AG04450 (cell line): ENCODE data around the gene GET3. TPM values are rescaled to one million over a fixed set of nuclear protein-coding genes. Genes with fewer than 3 reads are reported as not detected.

Source experiments
- CTCF ChIA-PET: fragments of 300-600, 350-600 bp; formaldehyde crosslinking; extraction: SDS; loops from one replicate; lab custom pipeline; 2022; ENCODE audit warnings: antibody characterized with exemption, inconsistent platforms; lab: Charles Lee
- POLR2A ChIA-PET: fragments of 350-600 bp; formaldehyde crosslinking; extraction: SDS; loops from one replicate; lab custom pipeline; 2021; ENCODE audit warnings: antibody characterized with exemption, inconsistent platforms; lab: Yijun Ruan, JAX
- DNase-seq: peaks from one replicate; pipeline ENCODE4 v3.0.0-alpha.2; 2011; ENCODE audit warnings: low read depth, low spot score
- H3K27ac ChIP-seq: one replicate; pipeline ENCODE4 v1.5.1; 2012; ENCODE audit warnings: low read depth, low read length, control low read depth
- H3K27me3 ChIP-seq: one replicate; pipeline ENCODE4 v1.6.0; 2012; ENCODE audit warnings: low read length; ENCODE audit not compliant: control insufficient read depth, insufficient read depth
- H3K4me3 ChIP-seq: 2 replicates; pipeline ENCODE4 v1.5.1; 2011; ENCODE audit warnings: mild to moderate bottlenecking, low read depth, low read length, control low read depth
- H3K9me3 ChIP-seq: 2 replicates; pipeline ENCODE4 v1.5.1; 2012; ENCODE audit warnings: low read length; ENCODE audit not compliant: control insufficient read depth, insufficient read depth
- polyA plus RNA-seq: library from polyadenylated mRNA; depleted of rRNA; stranded (reverse); fragments of >200 nt; gene quantifications from 2 replicates; pipeline ENCODE4 v1.2.3, GENCODE V29; 2011
- TF ChIP-seq, protein P1 (sequence below): IDR thresholded peaks from 2 replicates; pipeline ENCODE4 v1.5.1; 2011; ENCODE audit warnings: low read depth, low read length, control low read depth, inconsistent platforms

The GET3 gene
- polyA plus RNA-seq, 1 experiment = 114 TPM

DNA sequence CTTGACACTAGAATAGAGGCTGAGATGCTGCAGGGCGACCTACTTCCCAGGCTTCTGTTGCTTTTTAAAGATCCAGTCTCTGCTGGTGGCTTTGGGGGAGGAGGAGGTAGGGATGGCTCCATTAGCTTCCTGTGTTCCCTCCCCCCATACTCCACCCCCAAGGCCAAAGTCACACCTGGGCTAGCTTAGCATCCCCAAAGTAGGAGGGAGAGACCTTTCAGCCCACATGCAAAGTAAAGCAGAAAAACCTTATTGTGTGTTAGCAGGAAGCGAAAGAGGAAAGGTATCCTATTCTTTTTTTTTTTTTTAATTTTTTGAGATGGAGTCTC is 10.3 kb upstream of the GET3 start:
- CTCF ChIA-PET = interaction anchor here (0.7 to 1.5 kb wide), 3 partner anchors 34 to 50 kb away, joined by 3 to 5 read pairs (median 4); no protein-coding TSS in a partner anchor
- POLR2A ChIA-PET = interaction anchor here (0.7 kb wide), 1 partner anchor 42 kb away, joined by 4 read pairs; no protein-coding TSS in a partner anchor

DNA sequence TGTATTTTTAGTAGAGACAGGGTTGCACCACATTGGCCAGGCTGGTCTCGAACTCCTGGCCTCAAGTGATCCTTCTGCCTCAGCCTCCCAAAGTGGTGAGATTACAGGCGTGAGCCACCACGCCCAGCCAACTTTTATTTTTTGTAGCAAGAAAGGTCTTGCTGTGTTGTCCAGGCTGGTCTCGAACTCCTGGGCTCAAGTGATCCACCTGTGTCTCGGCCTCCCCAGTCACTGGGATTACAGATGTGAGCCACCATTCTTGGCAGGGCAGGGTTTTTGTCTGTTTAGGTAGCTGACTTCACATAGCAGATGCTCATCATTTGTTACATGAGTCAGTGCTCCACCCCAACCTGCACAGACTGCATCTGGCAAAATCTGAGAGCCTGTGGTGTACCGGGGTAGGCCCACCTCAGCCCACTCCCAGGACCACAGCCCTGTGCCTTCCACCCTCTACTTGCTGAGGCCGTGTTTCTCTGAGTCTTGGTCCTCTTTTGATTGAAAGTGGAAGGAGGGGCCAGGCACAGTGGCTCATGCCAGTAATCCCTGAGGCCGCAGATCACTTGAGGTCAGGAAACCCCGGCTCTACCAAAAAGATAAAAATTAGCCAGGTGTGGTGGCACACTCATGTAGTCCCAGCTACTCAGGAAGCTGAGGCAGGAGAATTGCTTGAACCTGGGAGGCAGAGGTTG is 9.4 kb upstream of the GET3 start:
- DNase-seq = no peak
- POLR2A ChIA-PET = no interaction called here
- no peak overlapping the region for H3K4me3 ChIP-seq
- no peaks in the 10 kb centered on the region for H3K9me3 ChIP-seq
- no peak overlapping the region for H3K27ac ChIP-seq
- H3K27me3 ChIP-seq = no peaks in the 10 kb centered on the region
- TF ChIP-seq, protein P1, sequence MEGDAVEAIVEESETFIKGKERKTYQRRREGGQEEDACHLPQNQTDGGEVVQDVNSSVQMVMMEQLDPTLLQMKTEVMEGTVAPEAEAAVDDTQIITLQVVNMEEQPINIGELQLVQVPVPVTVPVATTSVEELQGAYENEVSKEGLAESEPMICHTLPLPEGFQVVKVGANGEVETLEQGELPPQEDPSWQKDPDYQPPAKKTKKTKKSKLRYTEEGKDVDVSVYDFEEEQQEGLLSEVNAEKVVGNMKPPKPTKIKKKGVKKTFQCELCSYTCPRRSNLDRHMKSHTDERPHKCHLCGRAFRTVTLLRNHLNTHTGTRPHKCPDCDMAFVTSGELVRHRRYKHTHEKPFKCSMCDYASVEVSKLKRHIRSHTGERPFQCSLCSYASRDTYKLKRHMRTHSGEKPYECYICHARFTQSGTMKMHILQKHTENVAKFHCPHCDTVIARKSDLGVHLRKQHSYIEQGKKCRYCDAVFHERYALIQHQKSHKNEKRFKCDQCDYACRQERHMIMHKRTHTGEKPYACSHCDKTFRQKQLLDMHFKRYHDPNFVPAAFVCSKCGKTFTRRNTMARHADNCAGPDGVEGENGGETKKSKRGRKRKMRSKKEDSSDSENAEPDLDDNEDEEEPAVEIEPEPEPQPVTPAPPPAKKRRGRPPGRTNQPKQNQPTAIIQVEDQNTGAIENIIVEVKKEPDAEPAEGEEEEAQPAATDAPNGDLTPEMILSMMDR = no peak
- CTCF ChIA-PET = interaction anchor here (0.7 to 1.5 kb wide), 2 partner anchors 39 to 51 kb away, joined by 3 to 4 read pairs; no protein-coding TSS in a partner anchor

More for the DNA sequence above, 10.3 kb upstream of the GET3 start:
- Histone ChIP-seq H3K27me3 (no peaks in the 10 kb centered on the region), H3K9me3 (no peaks in the 10 kb centered on the region; the same call in 1 of the 2 replicates), H3K27ac (no peak overlapping the region), H3K4me3 (no peak overlapping the region)
- TF ChIP-seq, protein P1 = no peak
- no peak for DNase-seq

DNA sequence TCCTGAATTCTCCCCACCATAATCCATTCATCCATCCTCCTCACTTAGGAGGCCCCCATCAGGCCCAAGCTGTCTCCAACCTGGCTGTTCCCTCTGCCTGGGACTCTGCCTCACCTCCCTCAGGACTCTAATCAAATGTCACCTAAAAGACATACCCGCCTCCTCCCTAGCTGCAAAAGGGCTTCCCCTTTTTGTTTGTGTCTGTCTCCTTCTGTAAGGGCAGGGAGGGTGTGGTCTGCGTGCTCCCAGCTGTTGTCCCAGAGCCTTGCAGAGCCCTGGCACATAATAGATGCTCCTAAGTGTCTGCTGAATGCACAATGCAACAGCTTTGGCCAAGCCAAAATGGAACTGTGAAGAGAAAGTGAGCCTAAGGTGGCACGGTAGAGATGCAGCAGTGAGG is 7.2 kb upstream of the GET3 start:
- Histone ChIP-seq H3K9me3 (peaks cover 3% of the 10 kb centered on the region; the same call in 1 of the 2 replicates), H3K27me3 (no peaks in the 10 kb centered on the region), H3K27ac (no peak overlapping the region), H3K4me3 (no peak overlapping the region)
- no peak for DNase-seq
- CTCF ChIA-PET = no interaction called here
- POLR2A ChIA-PET = interaction anchor here (0.6 to 0.7 kb wide), 3 partner anchors 29 to 215 kb away, joined by 5 to 6 read pairs (median 6); partner anchors contain the start of gene RAD23A
- TF ChIP-seq, protein P1 = no peak

DNA sequence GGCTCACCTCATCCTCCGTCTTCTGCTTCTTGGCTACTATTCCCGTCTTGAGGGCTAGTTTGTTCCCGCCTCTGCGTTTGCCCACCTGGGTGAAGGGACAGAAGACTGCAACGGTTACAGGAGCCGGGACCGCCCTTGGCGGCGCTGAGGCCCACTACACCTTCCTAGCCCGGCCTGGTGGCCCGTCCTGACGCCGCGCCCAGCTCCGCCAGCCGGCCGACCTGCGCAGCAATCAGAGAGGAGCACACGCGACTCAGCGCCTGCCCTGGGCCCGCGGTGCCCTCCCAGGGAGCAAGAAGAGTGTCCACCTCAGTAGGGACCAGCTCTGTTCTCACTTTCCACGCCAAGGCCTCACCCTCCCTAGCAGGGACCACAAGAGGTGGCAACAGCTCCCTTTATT is 6.0 kb upstream of the GET3 start:
- Histone ChIP-seq H3K9me3 (peaks cover 3% of the 10 kb centered on the region; the same call in 1 of the 2 replicates), H3K27ac (no peak overlapping the region), H3K4me3 (no peak overlapping the region), H3K27me3 (no peaks in the 10 kb centered on the region)
- ChIA-PET POLR2A (no interaction called here), CTCF (interaction anchor here (1.1 to 1.7 kb wide), 2 partner anchors 18 to 26 kb away, joined by 4 to 6 read pairs; no protein-coding TSS in a partner anchor)
- DNase-seq = no peak
- TF ChIP-seq, protein P1 = no peak
